ENCODE data around the gene ABCB11. TPM values are rescaled to one million over a fixed set of nuclear protein-coding genes. Genes with fewer than 3 reads are reported as not detected.

ABCB11 gene
- total and polyA plus RNA-seq, 9 of the 15 experiments (the other 6 are each of a cell fraction or from before 2014, with no cell fraction given): 0.04 to 0.51 (median 0.10) TPM; not detected in 1

DNA sequence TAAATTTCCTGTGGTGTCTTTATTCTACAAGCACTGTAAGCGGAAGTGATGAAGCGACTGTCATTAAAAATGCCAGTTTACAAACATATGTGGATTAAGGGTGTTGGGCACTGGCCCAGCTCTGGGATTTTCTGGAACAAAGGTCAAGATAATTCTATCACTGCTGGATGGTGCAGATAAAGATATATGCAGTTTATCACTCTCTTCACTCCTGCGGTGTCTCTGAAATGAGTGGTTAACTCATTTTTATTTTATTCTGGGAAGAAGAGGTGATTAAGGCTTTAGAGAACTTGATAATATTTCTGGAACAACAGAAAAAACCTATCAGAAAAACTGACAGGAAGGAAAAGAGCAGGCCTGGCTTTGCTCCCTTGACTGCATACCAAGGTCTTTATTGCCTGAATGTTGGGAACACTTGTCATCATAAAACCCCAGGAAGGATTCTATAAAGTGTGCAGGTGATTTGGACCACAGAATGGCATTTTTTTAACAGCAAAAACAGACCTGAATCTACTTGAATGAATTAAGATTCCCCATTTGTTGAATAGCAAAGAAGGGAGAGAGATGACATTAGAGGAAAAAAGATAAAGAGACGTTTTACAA lies 32.4 kb downstream of the ABCB11 start (continued):
- TF ChIP-seq DMBX1 (CRISPR knock-in tag; IDR thresholded peaks at IDR 0.05; ENCODE audit: borderline replicate concordance) (no peak), VEZF1 (CRISPR knock-in tag; IDR thresholded peaks at IDR 0.05) (no peak), TAF9B (IDR thresholded peaks at IDR 0.05; ENCODE audit: partially characterized antibody) (no peak), SAFB (IDR thresholded peaks at IDR 0.05; ENCODE audit: borderline replicate concordance, low read depth, low read length) (no peak), KDM5B (IDR thresholded peaks at IDR 0.05; ENCODE audit: insufficient replicate concordance, low read depth, low read length) (no peak), CBFB (CRISPR knock-in tag; IDR thresholded peaks at IDR 0.05) (no peak), HDAC1 (IDR thresholded peaks at IDR 0.05) (no peak), MEIS2 (IDR thresholded peaks at IDR 0.05; ENCODE audit: partially characterized antibody) (peak; percentile 54), SAP30 (IDR thresholded peaks at IDR 0.05; ENCODE audit: borderline replicate concordance, insufficient read depth, low read depth, low read length, poor library complexity, severe bottlenecking) (no peak), MAZ (CRISPR knock-in tag; conservative IDR thresholded peaks at IDR 0.05 in 1 of 2, IDR thresholded peaks at IDR 0.05 in 1 of 2) (no peak)
- TF ChIP-seq, protein P1, sequence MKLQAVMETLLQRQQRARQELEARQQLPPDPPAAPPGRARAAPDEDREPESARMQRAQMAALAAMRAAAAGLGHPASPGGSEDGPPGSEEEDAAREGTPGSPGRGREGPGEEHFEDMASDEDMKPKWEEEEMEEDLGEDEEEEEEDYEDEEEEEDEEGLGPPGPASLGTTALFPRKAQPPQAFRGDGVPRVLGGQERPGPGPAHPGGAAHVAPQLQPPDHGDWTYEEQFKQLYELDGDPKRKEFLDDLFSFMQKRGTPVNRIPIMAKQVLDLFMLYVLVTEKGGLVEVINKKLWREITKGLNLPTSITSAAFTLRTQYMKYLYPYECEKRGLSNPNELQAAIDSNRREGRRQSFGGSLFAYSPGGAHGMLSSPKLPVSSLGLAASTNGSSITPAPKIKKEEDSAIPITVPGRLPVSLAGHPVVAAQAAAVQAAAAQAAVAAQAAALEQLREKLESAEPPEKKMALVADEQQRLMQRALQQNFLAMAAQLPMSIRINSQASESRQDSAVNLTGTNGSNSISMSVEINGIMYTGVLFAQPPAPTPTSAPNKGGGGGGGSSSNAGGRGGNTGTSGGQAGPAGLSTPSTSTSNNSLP (IDR thresholded peaks at IDR 0.05; ENCODE audit: borderline replicate concordance, low read depth, low read length): 0 out of 2 replicates have a peak, but pooled peaks have one; percentile 17
- TF ChIP-seq, protein P2, sequence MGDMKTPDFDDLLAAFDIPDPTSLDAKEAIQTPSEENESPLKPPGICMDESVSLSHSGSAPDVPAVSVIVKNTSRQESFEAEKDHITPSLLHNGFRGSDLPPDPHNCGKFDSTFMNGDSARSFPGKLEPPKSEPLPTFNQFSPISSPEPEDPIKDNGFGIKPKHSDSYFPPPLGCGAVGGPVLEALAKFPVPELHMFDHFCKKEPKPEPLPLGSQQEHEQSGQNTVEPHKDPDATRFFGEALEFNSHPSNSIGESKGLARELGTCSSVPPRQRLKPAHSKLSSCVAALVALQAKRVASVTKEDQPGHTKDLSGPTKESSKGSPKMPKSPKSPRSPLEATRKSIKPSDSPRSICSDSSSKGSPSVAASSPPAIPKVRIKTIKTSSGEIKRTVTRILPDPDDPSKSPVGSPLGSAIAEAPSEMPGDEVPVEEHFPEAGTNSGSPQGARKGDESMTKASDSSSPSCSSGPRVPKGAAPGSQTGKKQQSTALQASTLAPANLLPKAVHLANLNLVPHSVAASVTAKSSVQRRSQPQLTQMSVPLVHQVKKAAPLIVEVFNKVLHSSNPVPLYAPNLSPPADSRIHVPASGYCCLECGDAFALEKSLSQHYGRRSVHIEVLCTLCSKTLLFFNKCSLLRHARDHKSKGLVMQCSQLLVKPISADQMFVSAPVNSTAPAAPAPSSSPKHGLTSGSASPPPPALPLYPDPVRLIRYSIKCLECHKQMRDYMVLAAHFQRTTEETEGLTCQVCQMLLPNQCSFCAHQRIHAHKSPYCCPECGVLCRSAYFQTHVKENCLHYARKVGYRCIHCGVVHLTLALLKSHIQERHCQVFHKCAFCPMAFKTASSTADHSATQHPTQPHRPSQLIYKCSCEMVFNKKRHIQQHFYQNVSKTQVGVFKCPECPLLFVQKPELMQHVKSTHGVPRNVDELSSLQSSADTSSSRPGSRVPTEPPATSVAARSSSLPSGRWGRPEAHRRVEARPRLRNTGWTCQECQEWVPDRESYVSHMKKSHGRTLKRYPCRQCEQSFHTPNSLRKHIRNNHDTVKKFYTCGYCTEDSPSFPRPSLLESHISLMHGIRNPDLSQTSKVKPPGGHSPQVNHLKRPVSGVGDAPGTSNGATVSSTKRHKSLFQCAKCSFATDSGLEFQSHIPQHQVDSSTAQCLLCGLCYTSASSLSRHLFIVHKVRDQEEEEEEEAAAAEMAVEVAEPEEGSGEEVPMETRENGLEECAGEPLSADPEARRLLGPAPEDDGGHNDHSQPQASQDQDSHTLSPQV (IDR thresholded peaks at IDR 0.05): no peak
